ENCODE data around the gene DIPK1B. TPM values are rescaled to one million over a fixed set of nuclear protein-coding genes. Genes with fewer than 3 reads are reported as not detected.

The DIPK1B gene
- total RNA-seq, 1 experiment from 2014 or later, result 65.0 TPM

- in situ Hi-C loops (cut with HindIII; ENCODE audit: low sequenced_read_pairs), result no loop called here
- DNase-seq (ENCODE audit: low spot score), result peak; percentile 72
These were observed 15.7 kb downstream of the DIPK1B start for GRCh38 chr9:136728080-136728547.

- peak; percentile 55 for DNase-seq (ENCODE audit: low spot score)
- in situ Hi-C loops (cut with HindIII; ENCODE audit: low sequenced_read_pairs), result no loop called here
These were observed 16.3 kb downstream of the DIPK1B start for GRCh38 chr9:136728548-136729123.

GRCh38 chr9:136729144-136729543, 16.8 kb downstream of the DIPK1B start:
- peak; percentile 38 for DNase-seq (ENCODE audit: low spot score)
- in situ Hi-C loops (cut with HindIII; ENCODE audit: low sequenced_read_pairs), result no loop called here

GRCh38 chr9:136729926-136730325, 17.6 kb downstream of the DIPK1B start:
- DNase-seq (ENCODE audit: low spot score), result no peak
- in situ Hi-C loops (cut with HindIII; ENCODE audit: low sequenced_read_pairs), result no loop called here

- in situ Hi-C loops (cut with HindIII; ENCODE audit: low sequenced_read_pairs), result no loop called here
- no peak for DNase-seq (ENCODE audit: low spot score)
These were observed 20.2 kb downstream of the DIPK1B start for GRCh38 chr9:136732444-136733178.

- in situ Hi-C loops (cut with HindIII; ENCODE audit: low sequenced_read_pairs), result no loop called here
- DNase-seq (ENCODE audit: low spot score), result no peak
These were observed 21.2 kb downstream of the DIPK1B start for GRCh38 chr9:136733611-136734010.

GRCh38 chr9:136734837-136735496, 22.6 kb downstream of the DIPK1B start:
- DNase-seq (ENCODE audit: low spot score), result no peak
- in situ Hi-C loops (cut with HindIII; ENCODE audit: low sequenced_read_pairs), result no loop called here

- in situ Hi-C loops (cut with HindIII; ENCODE audit: low sequenced_read_pairs), result no loop called here
- DNase-seq (ENCODE audit: low spot score), result no peak
These were observed 23.6 kb downstream of the DIPK1B start for GRCh38 chr9:136735812-136736480.

- DNase-seq (ENCODE audit: low spot score), result no peak
- in situ Hi-C loops (cut with HindIII; ENCODE audit: low sequenced_read_pairs), result no loop called here
These were observed 26.6 kb downstream of the DIPK1B start for GRCh38 chr9:136738960-136739359.

- in situ Hi-C loops (cut with HindIII; ENCODE audit: low sequenced_read_pairs), result no loop called here
- DNase-seq (ENCODE audit: low spot score), result no peak
These were observed 27.1 kb downstream of the DIPK1B start for GRCh38 chr9:136739509-136739908.

GRCh38 chr9:136740069-136740468, 27.7 kb downstream of the DIPK1B start:
- in situ Hi-C loops (cut with HindIII; ENCODE audit: low sequenced_read_pairs), result no loop called here
- DNase-seq (ENCODE audit: low spot score), result no peak

- DNase-seq (ENCODE audit: low spot score), result no peak
- in situ Hi-C loops (cut with HindIII; ENCODE audit: low sequenced_read_pairs), result no loop called here
These were observed 28.1 kb downstream of the DIPK1B start for GRCh38 chr9:136740491-136740890.

GRCh38 chr9:136740971-136741882, 28.9 kb downstream of the DIPK1B start:
- in situ Hi-C loops (cut with HindIII; ENCODE audit: low sequenced_read_pairs), result no loop called here
- no peak for DNase-seq (ENCODE audit: low spot score)

GRCh38 chr9:136741883-136742571, 29.7 kb downstream of the DIPK1B start:
- DNase-seq (ENCODE audit: low spot score), result no peak
- in situ Hi-C loops (cut with HindIII; ENCODE audit: low sequenced_read_pairs), result no loop called here

- no peak for DNase-seq (ENCODE audit: low spot score)
- in situ Hi-C loops (cut with HindIII; ENCODE audit: low sequenced_read_pairs), result no loop called here
These were observed 30.4 kb downstream of the DIPK1B start, which contains the start of gene LCN10 for GRCh38 chr9:136742591-136743391. LCN10 (minus strand) TSS chr9:136742940; CDS start chr9:136742903, 37 bp downstream.

GRCh38 chr9:136743639-136744211, 31.4 kb downstream of the DIPK1B start:
- in situ Hi-C loops (cut with HindIII; ENCODE audit: low sequenced_read_pairs), result no loop called here
- no peak for DNase-seq (ENCODE audit: low spot score)

- in situ Hi-C loops (cut with HindIII; ENCODE audit: low sequenced_read_pairs), result no loop called here
These were observed 32.4 kb downstream of the DIPK1B start for GRCh38 chr9:136744773-136745172.

More at GRCh38 chr9:136744773-136745172, 32.4 kb downstream of the DIPK1B start:
- DNase-seq (ENCODE audit: low spot score), result no peak
